Glomerular endothelial cell (primary cell): ENCODE data around the gene TTC23. TPM values are rescaled to one million over a fixed set of nuclear protein-coding genes. Genes with fewer than 3 reads are reported as not detected.

ENCODE experiments used
- DNase-seq: peaks from one replicate; pipeline ENCODE4 v3.0.0-alpha.2; 2011; ENCODE audit warnings: low read depth, low spot score; ENCODE audit errors: extremely low read depth
- total RNA-seq: library from RNA; depleted of rRNA; stranded (reverse); fragments of >200 nt; gene quantifications from 2 replicates; pipeline ENCODE4 v1.2.3, GENCODE V29; 2015

Gene TTC23
- total RNA-seq, 1 donor from 2014 or later = 18.8 TPM

- no peak for DNase-seq
Measured at GRCh38 chr15:99096173-99096893, 153.0 kb downstream of the TTC23 start.

GRCh38 chr15:99095626-99096025 is 153.8 kb downstream of the TTC23 start:
- DNase-seq = no peak

GRCh38 chr15:99092554-99093172 is 156.7 kb downstream of the TTC23 start:
- no peak for DNase-seq

GRCh38 chr15:99090938-99091337 is 158.4 kb downstream of the TTC23 start:
- no peak for DNase-seq

GRCh38 chr15:99090011-99090699 is 159.2 kb downstream of the TTC23 start:
- DNase-seq = no peak

GRCh38 chr15:99087405-99087943 is 161.9 kb downstream of the TTC23 start:
- no peak for DNase-seq

GRCh38 chr15:99086327-99086667 is 163.1 kb downstream of the TTC23 start:
- no peak for DNase-seq

Other genes with a start within 250 kb of the TTC23 start
- not detected in 2 replicates for gene PGPEP1L, start 241.8 kb downstream of the TTC23 start, total RNA-seq
- gene SYNM, start 144.5 kb downstream of the TTC23 start, total RNA-seq = 8.3 and 8.7 TPM in 2 replicates
- gene LRRC28, start 1.9 kb upstream of the TTC23 start, total RNA-seq = 24.4 and 27.1 TPM in 2 replicates